Adrenal gland (tissue), 12 donors: ENCODE measurements around the gene BLTP3B. TPM values are rescaled to one million over a fixed set of nuclear protein-coding genes. Genes with fewer than 3 reads are reported as not detected.
A peak's percentile ranks its signal among the peaks of the same experiment; 100 is the strongest.

Source experiments
- DNase-seq, 7 donors: peaks; one replicate each; pipeline ENCODE4 v3.0.0-alpha.2; 2019 to 2020
- H3K27ac ChIP-seq, 5 donors: fragments of 200-600 bp; sonication (generic) in 4 of 5; 1 replicate in 3 of 5; 2 replicates in 2 of 5; pipeline versions ENCODE4 v1.5.1 to v1.8.0; 2016 to 2020; ENCODE audit warnings: mild to moderate bottlenecking in 1 of 5
- H3K27me3 ChIP-seq: fragments of 200-600 bp; 2 replicates; pipeline ENCODE4 v1.8.0; 2021
- H3K36me3 ChIP-seq, 2 donors: fragments of 200-600 bp; replicated peaks in 1 of 2; 1 replicate in 1 of 2; 2 replicates in 1 of 2; pipeline versions ENCODE4 v1.5.1 to v1.8.0; 2018 to 2022
- H3K4me1 ChIP-seq, 2 donors: fragments of 200-600 bp; replicated peaks in 1 of 2; 1 replicate in 1 of 2; 2 replicates in 1 of 2; pipeline versions ENCODE4 v1.5.1 to v1.8.0; 2018 to 2021
- H3K4me3 ChIP-seq, 4 donors: fragments of 200-600 bp; sonication (generic) in 3 of 4; one replicate each; pipeline ENCODE4 v1.5.1; 2016 to 2018
- H3K9me3 ChIP-seq, 3 donors: fragments of 200-600 bp; sonication (generic) in 1 of 3; replicated peaks in 1 of 3; 1 replicate in 2 of 3; 2 replicates in 1 of 3; pipeline versions ENCODE4 v1.5.1 to v1.8.0; 2016 to 2021
- POLR2A ChIP-seq, 2 donors: fragments of 450-650 bp; IDR thresholded peaks; one replicate each; pipeline ENCODE4 v1.6.1; 2017; ENCODE audit warnings: antibody characterized with exemption in 2 of 2, mild to moderate bottlenecking in 2 of 2, moderate library complexity in 1 of 2
- WGBS, 4 donors: extraction: QIAGEN DNeasy Blood & Tissue Kit in 2 of 4; methylation state at CpG; one replicate each; pipeline versions ENCODE4 v1.1.5 to v1.1.7; 2013 to 2017; 5-methylcytosine and 5-hydroxymethylcytosine counted together
- intact Hi-C, 2 donors: fragments of 100-400 bp; cut with DNase I; formaldehyde crosslinking; loops; one replicate each; pipeline versions ENCODE4 v1.14.1 to v1.15.0; 2022 to 2023
- polyA plus RNA-seq, 3 donors: library from polyadenylated mRNA; stranded (reverse); fragments of 200-250 nt in 2 of 3; fragments of 350-450 nt in 1 of 3; fragmentation: Illumina TruSeq in 1 of 3; extraction: RNeasy Lipid Tissue Mini Kit (QIAGEN cat#74804) in 1 of 3; gene quantifications; one replicate each; pipeline ENCODE4 v1.2.3, GENCODE V29; 2013 to 2014
- total RNA-seq, 9 donors: library from RNA; depleted of rRNA in 4 of 9; stranded (reverse); fragments of >200 nt in 4 of 9; fragments of 120-200 nt in 1 of 9; fragmentation: NEBNext Ultra II Directional in 1 of 9; extraction: Animal tissue kit (Norgen Biotek cat#: 25700) in 1 of 9; gene quantifications; one replicate each; pipeline versions ENCODE4 v1.1.0 to v1.2.4, GENCODE V29; 2013 to 2023
- TF ChIP-seq, protein P1 (sequence below), 6 experiments: fragments of 450-650 bp in 4 of 6; fragments of 200-600 bp in 2 of 6; sonication (generic) in 1 of 6; IDR thresholded peaks; 1 replicate in 5 of 6; 2 replicates in 1 of 6; pipeline versions ENCODE4 v1.5.1 to v1.8.0; 2016 to 2021; ENCODE audit warnings: antibody characterized with exemption in 6 of 6, mild to moderate bottlenecking in 2 of 6, moderate library complexity in 1 of 6
- donor health status: healthy with polysubstance abuse.
- donor health status: Bipolar disorder and iron deficiency.
- donor health status: DM: yes; HTN: yes; CAD: no.
- donor health status: DM: no; HTN: no; CAD: no.
- donor health status: DM: no; HTN: no; CAD: no.
- donor health status: DM: yes; HTN: yes; CAD: no.

Gene BLTP3B
- total and polyA plus RNA-seq, 12 donors: 6.0 to 50.2 (median 35.6) TPM

DNA sequence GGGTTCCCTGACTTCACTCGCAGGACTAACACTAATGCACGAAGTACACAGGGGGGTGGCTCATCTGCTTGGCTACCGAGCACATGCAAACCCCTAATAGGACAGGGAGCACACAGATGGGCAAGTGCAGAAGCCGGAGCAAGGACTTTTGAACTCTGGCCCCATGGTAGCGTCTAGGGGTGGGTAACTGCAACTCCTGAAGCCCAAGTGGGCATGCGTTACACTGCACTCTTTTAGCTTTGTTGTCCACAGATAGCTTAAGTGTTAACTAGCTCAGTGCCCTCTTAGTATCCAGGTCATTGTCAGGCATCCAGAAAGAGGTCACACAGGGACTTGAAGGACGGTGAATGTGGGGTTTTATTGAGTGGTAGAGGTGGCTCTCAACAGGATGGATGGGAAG is 3.0 kb upstream of the BLTP3B start:
- no peak overlapping the region for H3K27ac ChIP-seq
- intact Hi-C loops: no loop called here
- WGBS, 4 donors: 93 to 99% (median 94%) methylated on average over 7 of the region's 7 CpGs
- no peak for DNase-seq
- no peaks in the 10 kb centered on the region for H3K27me3 ChIP-seq
- no peaks in the 10 kb centered on the region for H3K36me3 ChIP-seq
- TF ChIP-seq POLR2A (IDR thresholded peaks at IDR 0.05): no peak
- TF ChIP-seq, protein P1, sequence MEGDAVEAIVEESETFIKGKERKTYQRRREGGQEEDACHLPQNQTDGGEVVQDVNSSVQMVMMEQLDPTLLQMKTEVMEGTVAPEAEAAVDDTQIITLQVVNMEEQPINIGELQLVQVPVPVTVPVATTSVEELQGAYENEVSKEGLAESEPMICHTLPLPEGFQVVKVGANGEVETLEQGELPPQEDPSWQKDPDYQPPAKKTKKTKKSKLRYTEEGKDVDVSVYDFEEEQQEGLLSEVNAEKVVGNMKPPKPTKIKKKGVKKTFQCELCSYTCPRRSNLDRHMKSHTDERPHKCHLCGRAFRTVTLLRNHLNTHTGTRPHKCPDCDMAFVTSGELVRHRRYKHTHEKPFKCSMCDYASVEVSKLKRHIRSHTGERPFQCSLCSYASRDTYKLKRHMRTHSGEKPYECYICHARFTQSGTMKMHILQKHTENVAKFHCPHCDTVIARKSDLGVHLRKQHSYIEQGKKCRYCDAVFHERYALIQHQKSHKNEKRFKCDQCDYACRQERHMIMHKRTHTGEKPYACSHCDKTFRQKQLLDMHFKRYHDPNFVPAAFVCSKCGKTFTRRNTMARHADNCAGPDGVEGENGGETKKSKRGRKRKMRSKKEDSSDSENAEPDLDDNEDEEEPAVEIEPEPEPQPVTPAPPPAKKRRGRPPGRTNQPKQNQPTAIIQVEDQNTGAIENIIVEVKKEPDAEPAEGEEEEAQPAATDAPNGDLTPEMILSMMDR (IDR thresholded peaks at IDR 0.05): no peak
- H3K4me3 ChIP-seq: no peak overlapping the region
- H3K4me1 ChIP-seq: peaks cover 8 to 12% of the 10 kb centered on the region in 2 donors
- H3K9me3 ChIP-seq: no peaks in the 10 kb centered on the region

DNA sequence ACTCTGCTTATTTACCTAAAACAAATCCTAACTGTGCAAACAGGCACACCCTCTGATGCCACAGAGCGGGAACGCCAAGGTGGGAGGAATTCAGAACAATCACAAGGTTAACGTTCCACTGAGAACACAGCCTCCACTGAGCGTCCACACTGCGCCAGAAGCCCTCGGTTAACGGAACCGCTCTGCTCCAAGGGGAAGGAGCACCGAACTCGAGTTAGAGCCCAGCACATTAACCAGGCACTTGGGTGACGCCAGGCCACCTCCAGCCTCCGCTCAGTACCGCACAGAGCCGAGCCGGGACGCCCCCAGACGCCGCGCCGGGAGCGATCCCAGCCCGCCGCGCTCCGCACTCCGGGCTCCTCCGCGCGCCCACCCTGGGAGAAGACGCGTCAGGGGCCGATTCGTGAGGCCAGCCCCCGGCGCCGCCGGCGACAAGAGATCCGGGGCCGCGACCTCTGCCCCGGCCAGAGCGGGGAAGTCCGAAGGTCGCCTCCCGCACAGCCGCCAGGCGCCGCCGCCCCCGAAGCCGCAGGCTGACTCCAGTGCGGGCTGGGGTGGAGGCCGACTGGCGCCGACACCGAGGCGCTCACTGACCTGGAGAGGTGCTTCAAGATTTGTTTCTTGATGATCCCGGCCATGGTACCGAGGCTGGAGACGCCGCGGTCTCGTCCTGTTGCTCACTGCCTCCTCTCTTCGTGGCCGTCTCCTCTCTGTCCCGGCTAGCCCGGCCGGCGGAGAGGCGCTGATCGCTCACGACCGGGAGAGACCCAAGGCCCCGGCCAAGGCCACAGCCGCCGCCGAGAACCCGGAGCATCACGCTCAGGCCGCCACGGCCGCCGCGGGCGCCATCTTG is 450 bp downstream of the BLTP3B start:
- H3K4me1 ChIP-seq: peaks cover 8 to 43% of the 10 kb centered on the region in 2 donors
- H3K27ac ChIP-seq: peak overlapping the region; percentile 76 to 100 (median 96)
- peak overlapping the region; percentile 10 to 94 (median 80) for H3K4me3 ChIP-seq
- TF ChIP-seq POLR2A (IDR thresholded peaks at IDR 0.05): peak; percentile 64 to 89
- TF ChIP-seq, protein P1 (IDR thresholded peaks at IDR 0.05): no peak
- DNase-seq: peak; percentile 48 to 68 (median 53)
- 0 to 2% (median 0%) methylated on average over 10 to 86 of the region's 86 CpGs for WGBS, 4 donors
- intact Hi-C loops: no loop called here
- H3K27me3 ChIP-seq: no peaks in the 10 kb centered on the region
- H3K36me3 ChIP-seq: no peaks in the 10 kb centered on the region
- no peaks in the 10 kb centered on the region for H3K9me3 ChIP-seq

DNA sequence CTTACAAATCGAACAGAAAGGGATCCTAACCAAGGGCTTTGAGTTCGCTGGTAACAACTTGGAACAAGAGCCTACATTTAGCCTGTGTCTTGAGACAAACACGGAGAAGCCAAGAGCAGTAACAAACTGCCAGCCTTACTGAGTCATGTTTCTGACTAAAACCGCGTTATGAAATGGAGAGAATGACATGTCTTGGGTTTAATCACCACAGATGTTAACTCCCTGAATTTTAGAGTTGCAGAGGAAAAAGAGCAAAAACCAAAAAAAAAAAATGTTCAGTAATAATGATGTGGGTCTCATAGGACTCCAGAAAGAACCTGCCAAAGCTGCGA is 1.0 kb downstream of the BLTP3B start:
- no peak for TF ChIP-seq POLR2A (IDR thresholded peaks at IDR 0.05)
- TF ChIP-seq, protein P1 (IDR thresholded peaks at IDR 0.05): no peak
- peak; percentile 41 to 72 (median 61) for DNase-seq
- Histone ChIP-seq H3K4me3 (peak overlapping the region in 3 of 4 donors; percentile 10 to 94 (median 83)), H3K27me3 (no peaks in the 10 kb centered on the region), H3K36me3 (no peaks in the 10 kb centered on the region), H3K9me3 (no peaks in the 10 kb centered on the region), H3K4me1 (peaks cover 8 to 43% of the 10 kb centered on the region in 2 donors), H3K27ac (peak overlapping the region; percentile 76 to 100 (median 96))
- intact Hi-C loops: no loop called here
- WGBS, 4 donors: 3 to 4% (median 3%) methylated on average over 6 of the region's 6 CpGs

DNA sequence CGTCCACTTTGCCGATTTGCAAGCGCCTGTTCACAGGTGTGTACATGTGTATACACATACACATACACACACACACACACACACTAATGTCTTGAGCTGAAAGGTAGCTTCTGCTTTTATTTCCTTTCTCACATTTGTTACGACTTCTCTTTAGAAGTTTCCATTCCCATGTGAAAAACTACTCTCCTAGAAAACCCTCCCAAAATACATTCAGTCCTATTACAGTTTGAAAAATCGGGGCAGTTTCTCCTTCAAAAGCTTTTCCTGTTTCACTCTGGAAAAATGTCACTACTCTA is 3.9 kb downstream of the BLTP3B start:
- Histone ChIP-seq H3K4me3 (peak overlapping the region in 1 of 4 donors; percentile 33), H3K36me3 (no peaks in the 10 kb centered on the region), H3K4me1 (peaks cover 8 to 43% of the 10 kb centered on the region in 2 donors), H3K27ac (peak overlapping the region in 2 of 5 donors; percentile 5 to 62), H3K27me3 (no peaks in the 10 kb centered on the region), H3K9me3 (no peaks in the 10 kb centered on the region)
- TF ChIP-seq, protein P1 (IDR thresholded peaks at IDR 0.05): no peak
- no peak for TF ChIP-seq POLR2A (IDR thresholded peaks at IDR 0.05)
- WGBS, 4 donors: 68 to 72% (median 71%) methylated on average over 5 of the region's 5 CpGs
- intact Hi-C loops: loop anchor here in 1 of 2 donors (10.0 kb wide), 1 partner anchor 154 kb away; the partner anchor contains the start of gene ANKS1B
- DNase-seq: no peak
